HepG2 (cell line): Measurements from ENCODE around the gene DDAH2. TPM values are rescaled to one million over a fixed set of nuclear protein-coding genes. Genes with fewer than 3 reads are reported as not detected.

Experiments
- FOXC1 ChIP-seq: sonication (generic); formaldehyde crosslinking; IDR thresholded peaks from 2 replicates; pipeline ENCODE4 v1.8.0; 2022; ENCODE audit warnings: mild to moderate bottlenecking, missing genetic modification reagents, borderline replicate concordance
- FOXP1 ChIP-seq, 2 experiments: fragments of 450-650 bp in 1 of 2; IDR thresholded peaks; 2 replicates each; pipeline ENCODE4 v1.6.1; 2017 to 2018; ENCODE audit warnings: antibody characterized with exemption in 1 of 2
- HINFP ChIP-seq: sonication (generic); formaldehyde crosslinking; IDR thresholded peaks from 2 replicates; pipeline ENCODE4 v1.4.0; 2020; ENCODE audit warnings: low read depth, mild to moderate bottlenecking, missing genetic modification reagents
- HNF4A ChIP-seq: sonication (generic); formaldehyde crosslinking; IDR thresholded peaks from 2 replicates; pipeline ENCODE4 v1.4.0; 2020; ENCODE audit warnings: missing genetic modification reagents
- HNF4G ChIP-seq, 2 experiments: sonication (generic) in 1 of 2; formaldehyde crosslinking in 1 of 2; IDR thresholded peaks; 2 replicates each; pipeline versions ENCODE4 v1.4.0 to v1.6.1; 2011 to 2020; ENCODE audit warnings: borderline replicate concordance in 2 of 2, low read depth in 2 of 2, mild to moderate bottlenecking in 2 of 2, low read length in 1 of 2, missing genetic modification reagents in 1 of 2, moderate library complexity in 1 of 2
- IKZF1 ChIP-seq: fragments of 450-650 bp; IDR thresholded peaks from 2 replicates; pipeline ENCODE4 v1.7.1; 2016
- KLF11 ChIP-seq: IDR thresholded peaks from 2 replicates; pipeline ENCODE4 v1.6.1; 2016; ENCODE audit warnings: missing compliant biosample characterization
- MAFG ChIP-seq: sonication (generic); formaldehyde crosslinking; IDR thresholded peaks from 2 replicates; pipeline ENCODE4 v1.5.1; 2020; ENCODE audit warnings: mild to moderate bottlenecking, missing genetic modification reagents
- MBD4 ChIP-seq: IDR thresholded peaks from 2 replicates; pipeline ENCODE4 v1.6.1; 2012; ENCODE audit warnings: low read length, inconsistent platforms, borderline replicate concordance
- MEIS1 ChIP-seq: sonication (generic); formaldehyde crosslinking; IDR thresholded peaks from 2 replicates; pipeline ENCODE4 v1.9.0; 2021; ENCODE audit warnings: mild to moderate bottlenecking, missing genetic modification reagents, moderate library complexity, borderline replicate concordance
- ONECUT2 ChIP-seq: sonication (generic); formaldehyde crosslinking; IDR thresholded peaks from 2 replicates; pipeline ENCODE4 v1.4.0; 2020; ENCODE audit warnings: missing genetic modification reagents
- PHF5A ChIP-seq: IDR thresholded peaks from one replicate; pipeline ENCODE4 v1.6.1; 2018; ENCODE audit warnings: low read depth, missing genetic modification reagents; ENCODE audit not compliant: unreplicated experiment
- RFXAP ChIP-seq: sonication (generic); formaldehyde crosslinking; IDR thresholded peaks from 2 replicates; pipeline ENCODE4 v1.4.0; 2020; ENCODE audit warnings: missing genetic modification reagents, borderline replicate concordance
- RORA ChIP-seq: sonication (generic); formaldehyde crosslinking; IDR thresholded peaks from 2 replicates; pipeline ENCODE4 v1.5.0; 2020; ENCODE audit warnings: mild to moderate bottlenecking, missing genetic modification reagents, moderate library complexity
- SAFB2 ChIP-seq: sonication (generic); formaldehyde crosslinking; IDR thresholded peaks from 2 replicates; pipeline ENCODE4 v1.5.1; 2020; ENCODE audit warnings: missing genetic modification reagents, low read depth, mild to moderate bottlenecking, borderline replicate concordance
- ZFYVE20 ChIP-seq: sonication (generic); formaldehyde crosslinking; IDR thresholded peaks from 2 replicates; pipeline ENCODE4 v1.8.0; 2023; ENCODE audit warnings: low read depth, mild to moderate bottlenecking, moderate library complexity, missing genetic modification reagents, borderline replicate concordance
- ZNF17 ChIP-seq: sonication (generic); formaldehyde crosslinking; IDR thresholded peaks from 2 replicates; pipeline ENCODE4 v1.5.0; 2020; ENCODE audit warnings: mild to moderate bottlenecking, missing genetic modification reagents
- ZNF180 ChIP-seq: sonication (generic); formaldehyde crosslinking; IDR thresholded peaks from 2 replicates; pipeline ENCODE4 v1.4.0; 2020; ENCODE audit warnings: low read depth, missing genetic modification reagents, borderline replicate concordance
- ZNF335 ChIP-seq: sonication (generic); formaldehyde crosslinking; IDR thresholded peaks from 2 replicates; pipeline ENCODE4 v1.4.0; 2020; ENCODE audit warnings: missing genetic modification reagents
- ZNF33A ChIP-seq: sonication (generic); formaldehyde crosslinking; IDR thresholded peaks from 2 replicates; pipeline ENCODE4 v1.5.1; 2020; ENCODE audit warnings: missing genetic modification reagents, mild to moderate bottlenecking, moderate library complexity, borderline replicate concordance
- ZNF614 ChIP-seq: IDR thresholded peaks from 2 replicates; pipeline ENCODE4 v1.6.1; 2018; ENCODE audit warnings: missing biosample characterization, missing genetic modification reagents, inconsistent platforms, borderline replicate concordance
- ZNF709 ChIP-seq: sonication (generic); formaldehyde crosslinking; IDR thresholded peaks from 2 replicates; pipeline ENCODE4 v1.5.0; 2020; ENCODE audit warnings: mild to moderate bottlenecking, missing genetic modification reagents
- polyA plus RNA-seq, 8 experiments: library from polyadenylated mRNA; depleted of rRNA in 3 of 8; stranded (reverse) in 7 of 8; unstranded in 1 of 8; fragments of >200 nt; fragmentation: Illumina TruSeq in 4 of 8; extraction: Trizol in 4 of 8; gene quantifications; 2 replicates each; pipeline versions ENCODE4 v1.2.1 to v1.2.3, GENCODE V29; 2011 to 2016; ENCODE audit warnings: low read depth in 4 of 8, missing spikeins in 1 of 8, mixed read lengths in 1 of 8; ENCODE audit not compliant: insufficient read depth in 1 of 8
- total RNA-seq, 5 experiments: library from RNA; depleted of rRNA; stranded (reverse); fragments of >200 nt; fragmentation: Illumina TruSeq; extraction: Trizol; gene quantifications; 2 replicates each; pipeline ENCODE4 v1.2.3, GENCODE V29; 2016; ENCODE audit warnings: low read depth in 1 of 5
- TF ChIP-seq, protein P1 (sequence below): sonication (generic); formaldehyde crosslinking; IDR thresholded peaks from 2 replicates; pipeline ENCODE4 v1.4.0; 2020; ENCODE audit warnings: missing genetic modification reagents
- TF ChIP-seq, protein P2 (sequence below): sonication (generic); formaldehyde crosslinking; IDR thresholded peaks from 2 replicates; pipeline ENCODE4 v1.4.0; 2020; ENCODE audit warnings: mild to moderate bottlenecking, missing genetic modification reagents
- TF ChIP-seq, protein P3 (sequence below): sonication (generic); formaldehyde crosslinking; IDR thresholded peaks from 2 replicates; pipeline ENCODE4 v1.4.0; 2020; ENCODE audit warnings: mild to moderate bottlenecking, missing genetic modification reagents

Gene DDAH2
- total and polyA plus RNA-seq, 2 of the 13 experiments (the other 11 are each of a cell fraction or from before 2014, with no cell fraction given), result 16.4 to 21.1 TPM

GRCh38 chr6:31702819-31703716 is 26.0 kb downstream of the DDAH2 start, which contains the start of gene ABHD16A (continued):
- TF ChIP-seq SAFB2 (CRISPR knock-in tag) (no peak; the same call in 1 of the 2 replicates), MBD4 (no peak), ZNF709 (CRISPR knock-in tag) (no peak), ZNF180 (no peak), MAFG (CRISPR knock-in tag) (no peak), HNF4A (CRISPR knock-in tag) (peak; percentile 69), HNF4G (IDR thresholded peaks at IDR 0.05; ENCODE audit: borderline replicate concordance, low read depth, low read length) (peak; percentile 63; the same call in 1 of the 2 replicates), HNF4G (CRISPR knock-in tag; IDR thresholded peaks at IDR 0.05; ENCODE audit: borderline replicate concordance, low read depth) (0 out of 2 replicates have a peak, but pooled peaks have one; percentile 35), IKZF1 (no peak), ZNF33A (CRISPR knock-in tag) (0 out of 2 replicates have a peak, but pooled peaks have one; percentile 58), ZNF614 (peak; percentile 55; the same call in 1 of the 2 replicates), PHF5A (CRISPR knock-in tag) (peak; percentile 69), MEIS1 (CRISPR knock-in tag) (no peak), KLF11 (CRISPR knock-in tag) (no peak; the same call in 1 of the 2 replicates), FOXC1 (0 out of 2 replicates have a peak, but pooled peaks have one; percentile 69), RFXAP (CRISPR knock-in tag) (0 out of 2 replicates have a peak, but pooled peaks have one; percentile 72), FOXP1 (IDR thresholded peaks at IDR 0.05) (no peak), FOXP1 (CRISPR knock-in tag; IDR thresholded peaks at IDR 0.05) (peak; percentile 74), ZFYVE20 (CRISPR knock-in tag) (no peak), ONECUT2 (CRISPR knock-in tag) (0 out of 2 replicates have a peak, but pooled peaks have one; percentile 13), HINFP (CRISPR knock-in tag) (no peak), ZNF335 (CRISPR knock-in tag) (peak; percentile 96), ZNF17 (CRISPR knock-in tag) (no peak), RORA (CRISPR knock-in tag) (no peak)
- TF ChIP-seq, protein P1, sequence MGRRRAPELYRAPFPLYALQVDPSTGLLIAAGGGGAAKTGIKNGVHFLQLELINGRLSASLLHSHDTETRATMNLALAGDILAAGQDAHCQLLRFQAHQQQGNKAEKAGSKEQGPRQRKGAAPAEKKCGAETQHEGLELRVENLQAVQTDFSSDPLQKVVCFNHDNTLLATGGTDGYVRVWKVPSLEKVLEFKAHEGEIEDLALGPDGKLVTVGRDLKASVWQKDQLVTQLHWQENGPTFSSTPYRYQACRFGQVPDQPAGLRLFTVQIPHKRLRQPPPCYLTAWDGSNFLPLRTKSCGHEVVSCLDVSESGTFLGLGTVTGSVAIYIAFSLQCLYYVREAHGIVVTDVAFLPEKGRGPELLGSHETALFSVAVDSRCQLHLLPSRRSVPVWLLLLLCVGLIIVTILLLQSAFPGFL (CRISPR knock-in tag), result no peak
- TF ChIP-seq, protein P2, sequence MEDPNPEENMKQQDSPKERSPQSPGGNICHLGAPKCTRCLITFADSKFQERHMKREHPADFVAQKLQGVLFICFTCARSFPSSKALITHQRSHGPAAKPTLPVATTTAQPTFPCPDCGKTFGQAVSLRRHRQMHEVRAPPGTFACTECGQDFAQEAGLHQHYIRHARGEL (CRISPR knock-in tag), result no peak
- TF ChIP-seq, protein P3, sequence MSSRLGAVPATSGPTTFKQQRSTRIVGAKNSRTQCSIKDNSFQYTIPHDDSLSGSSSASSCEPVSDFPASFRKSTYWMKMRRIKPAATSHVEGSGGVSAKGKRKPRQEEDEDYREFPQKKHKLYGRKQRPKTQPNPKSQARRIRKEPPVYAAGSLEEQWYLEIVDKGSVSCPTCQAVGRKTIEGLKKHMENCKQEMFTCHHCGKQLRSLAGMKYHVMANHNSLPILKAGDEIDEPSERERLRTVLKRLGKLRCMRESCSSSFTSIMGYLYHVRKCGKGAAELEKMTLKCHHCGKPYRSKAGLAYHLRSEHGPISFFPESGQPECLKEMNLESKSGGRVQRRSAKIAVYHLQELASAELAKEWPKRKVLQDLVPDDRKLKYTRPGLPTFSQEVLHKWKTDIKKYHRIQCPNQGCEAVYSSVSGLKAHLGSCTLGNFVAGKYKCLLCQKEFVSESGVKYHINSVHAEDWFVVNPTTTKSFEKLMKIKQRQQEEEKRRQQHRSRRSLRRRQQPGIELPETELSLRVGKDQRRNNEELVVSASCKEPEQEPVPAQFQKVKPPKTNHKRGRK (CRISPR knock-in tag), result peak; percentile 64; the same call in 1 of the 2 replicates
